HL-60 (cell line): ENCODE data around the gene PPP3CB.

ENCODE experiments used
- DNase-seq, 2 experiments: peaks; one replicate each; pipeline ENCODE4 v3.0.0-alpha.2; 2010 to 2020; ENCODE audit warnings: low read depth in 1 of 2, low spot score in 1 of 2
- H3K27ac ChIP-seq: fragments of 250-450 bp; sonication (Bioruptor Pico); replicated peaks from 2 replicates; pipeline ENCODE4 v1.5.1; 2020; ENCODE audit warnings: mild to moderate bottlenecking, moderate library complexity
- H3K27me3 ChIP-seq: fragments of 250-450 bp; sonication (Bioruptor Pico); 2 replicates; pipeline ENCODE4 v1.5.1; 2021; ENCODE audit warnings: mild to moderate bottlenecking, moderate library complexity; ENCODE audit not compliant: insufficient read depth, poor library complexity, severe bottlenecking
- H3K4me3 ChIP-seq: replicated peaks from 2 replicates; pipeline ENCODE4 v1.5.1; 2011; ENCODE audit warnings: mild to moderate bottlenecking, control low read depth, low read length; ENCODE audit not compliant: insufficient read depth
- CTCF ChIP-seq: IDR thresholded peaks from one replicate; pipeline ENCODE4 v1.5.1; 2011; ENCODE audit warnings: low read length, control low read depth, inconsistent platforms; ENCODE audit not compliant: insufficient read depth
- GABPA ChIP-seq: IDR thresholded peaks from 2 replicates; pipeline ENCODE4 v1.6.1; 2012; ENCODE audit warnings: low read depth
- POLR2AphosphoS5 ChIP-seq: IDR thresholded peaks from 2 replicates; pipeline ENCODE4 v1.6.1; 2012; ENCODE audit warnings: low read depth
- REST ChIP-seq: IDR thresholded peaks from 2 replicates; pipeline ENCODE4 v1.6.1; 2012; ENCODE audit warnings: low read depth; ENCODE audit not compliant: insufficient replicate concordance
- SPI1 ChIP-seq: IDR thresholded peaks from 2 replicates; pipeline ENCODE4 v1.6.1; 2012; ENCODE audit warnings: low read depth, mild to moderate bottlenecking, borderline replicate concordance

PPP3CB gene

GRCh38 chr10:73448384-73448783 lies 47.4 kb downstream of the PPP3CB start:
- TF ChIP-seq POLR2AphosphoS5 (no peak), SPI1 (peak; percentile 25; the same call in 1 of the 2 replicates)
- Histone ChIP-seq H3K27me3 (no peaks in the 10 kb centered on the region), H3K27ac (no peak overlapping the region), H3K4me3 (no peak overlapping the region)
- DNase-seq: no peak

GRCh38 chr10:73446926-73447325 lies 48.9 kb downstream of the PPP3CB start:
- TF ChIP-seq SPI1: no peak
- no peak for TF ChIP-seq GABPA
- Histone ChIP-seq H3K27ac (no peak overlapping the region), H3K4me3 (no peak overlapping the region), H3K27me3 (no peaks in the 10 kb centered on the region)
- no peak for DNase-seq

GRCh38 chr10:73444457-73444856 lies 51.4 kb downstream of the PPP3CB start:
- Histone ChIP-seq H3K27me3 (no peaks in the 10 kb centered on the region), H3K27ac (no peak overlapping the region), H3K4me3 (no peak overlapping the region)
- no peak for DNase-seq
- TF ChIP-seq CTCF (no peak), POLR2AphosphoS5 (no peak), GABPA (no peak), SPI1 (no peak), REST (no peak)

GRCh38 chr10:73439605-73440312 lies 56.1 kb downstream of the PPP3CB start:
- TF ChIP-seq CTCF: no peak
- TF ChIP-seq SPI1: no peak
- TF ChIP-seq POLR2AphosphoS5: no peak
- TF ChIP-seq REST: no peak
- TF ChIP-seq GABPA: no peak
- Histone ChIP-seq H3K27me3 (no peaks in the 10 kb centered on the region), H3K4me3 (no peak overlapping the region), H3K27ac (no peak overlapping the region)
- DNase-seq: no peak

- no peak overlapping the region for H3K27ac ChIP-seq
- H3K4me3 ChIP-seq: no peak overlapping the region
- no peak for DNase-seq
- H3K27me3 ChIP-seq: no peaks in the 10 kb centered on the region
- TF ChIP-seq REST (no peak), CTCF (no peak)
These were observed 56.8 kb downstream of the PPP3CB start for GRCh38 chr10:73439055-73439454.
